Head of caudate nucleus (tissue), 42 donors: ENCODE measurements around the gene CLEC2L.
A peak's percentile ranks its signal among the peaks of the same experiment; 100 is the strongest.

Experiments
- DNase-seq, 42 donors: peaks; one replicate each; pipeline versions ENCODE4 v3.0.0 to v3.0.0-alpha.2; 2020 to 2021; ENCODE audit warnings: mixed read lengths in 7 of 42
- intact Hi-C: fragments of 100-400 bp; cut with DNase I; formaldehyde crosslinking; loops from one replicate; pipeline ENCODE4 v1.15.0; 2022

CLEC2L gene

DNA sequence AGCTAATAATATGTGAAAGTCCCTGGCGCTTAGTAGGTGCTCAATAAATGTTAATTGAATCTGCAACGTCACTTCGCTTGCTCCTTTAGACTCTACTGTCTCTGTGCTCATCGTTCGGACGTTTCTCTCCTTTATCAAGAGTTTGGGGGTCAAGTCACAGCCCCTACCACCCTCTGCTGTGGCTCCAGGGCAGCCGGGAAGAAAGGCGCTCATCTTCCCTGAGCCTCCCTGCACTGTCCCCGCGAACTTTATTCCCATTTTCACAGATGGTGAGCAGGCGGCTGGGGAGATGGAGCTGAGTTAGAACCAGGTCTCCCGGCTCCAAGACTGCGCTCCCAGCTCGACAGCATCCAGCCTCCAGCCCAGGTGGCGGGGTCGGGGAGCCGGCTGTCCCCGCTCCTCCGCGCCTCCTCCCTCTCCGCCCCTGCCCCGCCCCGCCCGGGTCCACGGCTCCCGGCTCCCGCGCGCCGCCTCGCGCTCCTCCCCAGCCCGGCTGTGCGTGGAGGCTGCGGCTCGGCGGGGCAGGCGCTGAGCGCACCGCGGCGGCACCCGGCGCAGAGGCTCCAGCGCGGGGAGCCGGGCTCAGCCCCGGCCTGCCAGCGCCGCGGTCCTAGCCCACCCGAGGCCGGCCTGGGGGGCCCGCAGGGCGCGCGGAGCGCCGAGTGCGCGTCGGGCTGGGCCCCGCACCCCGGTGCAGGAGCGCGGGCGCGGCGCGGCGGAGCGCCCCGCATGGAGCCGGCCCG lies at the start of gene CLEC2L:
CLEC2L (plus strand) TSS at position 487 of the 743 bp plus-strand sequence; CDS start at position 730, 243 bp downstream.
- intact Hi-C loops, result no loop called here
- peak in 38 of 42 donors; percentile 7 to 76 (median 52) for DNase-seq

DNA sequence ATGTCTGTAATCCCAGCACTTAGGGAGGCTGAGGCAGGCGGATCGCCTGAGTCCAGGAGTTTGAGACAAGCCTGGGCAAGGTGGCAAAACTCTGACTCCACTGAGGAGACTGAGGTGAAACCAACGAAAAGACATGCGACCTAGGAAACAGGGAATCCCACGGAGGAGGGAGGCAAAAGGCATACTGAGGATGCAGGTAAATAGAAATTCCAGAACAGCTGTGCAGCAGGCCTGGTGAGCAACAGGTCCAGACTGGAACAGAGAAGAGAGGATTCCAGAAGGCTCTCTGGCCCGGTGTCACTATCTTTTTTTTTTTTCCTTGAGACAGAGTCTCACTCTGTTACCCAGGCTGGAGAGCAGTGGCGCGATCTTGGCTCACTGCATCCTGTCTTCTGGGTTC lies 47.3 kb upstream of the CLEC2L start:
- intact Hi-C loops, result no loop called here

GRCh38 chr7:139476891-139477290 lies 46.6 kb upstream of the CLEC2L start:
- intact Hi-C loops, result no loop called here
- no peak for DNase-seq

More for the DNA sequence above, 47.3 kb upstream of the CLEC2L start:
- DNase-seq, result no peak

GRCh38 chr7:139479620-139480019 lies 43.9 kb upstream of the CLEC2L start:
- DNase-seq, result no peak
- intact Hi-C loops, result no loop called here

- intact Hi-C loops, result no loop called here
- no peak for DNase-seq
Observed at GRCh38 chr7:139481364-139481763, 42.1 kb upstream of the CLEC2L start.

GRCh38 chr7:139482122-139482521 lies 41.4 kb upstream of the CLEC2L start:
- intact Hi-C loops, result no loop called here
- no peak for DNase-seq

DNA sequence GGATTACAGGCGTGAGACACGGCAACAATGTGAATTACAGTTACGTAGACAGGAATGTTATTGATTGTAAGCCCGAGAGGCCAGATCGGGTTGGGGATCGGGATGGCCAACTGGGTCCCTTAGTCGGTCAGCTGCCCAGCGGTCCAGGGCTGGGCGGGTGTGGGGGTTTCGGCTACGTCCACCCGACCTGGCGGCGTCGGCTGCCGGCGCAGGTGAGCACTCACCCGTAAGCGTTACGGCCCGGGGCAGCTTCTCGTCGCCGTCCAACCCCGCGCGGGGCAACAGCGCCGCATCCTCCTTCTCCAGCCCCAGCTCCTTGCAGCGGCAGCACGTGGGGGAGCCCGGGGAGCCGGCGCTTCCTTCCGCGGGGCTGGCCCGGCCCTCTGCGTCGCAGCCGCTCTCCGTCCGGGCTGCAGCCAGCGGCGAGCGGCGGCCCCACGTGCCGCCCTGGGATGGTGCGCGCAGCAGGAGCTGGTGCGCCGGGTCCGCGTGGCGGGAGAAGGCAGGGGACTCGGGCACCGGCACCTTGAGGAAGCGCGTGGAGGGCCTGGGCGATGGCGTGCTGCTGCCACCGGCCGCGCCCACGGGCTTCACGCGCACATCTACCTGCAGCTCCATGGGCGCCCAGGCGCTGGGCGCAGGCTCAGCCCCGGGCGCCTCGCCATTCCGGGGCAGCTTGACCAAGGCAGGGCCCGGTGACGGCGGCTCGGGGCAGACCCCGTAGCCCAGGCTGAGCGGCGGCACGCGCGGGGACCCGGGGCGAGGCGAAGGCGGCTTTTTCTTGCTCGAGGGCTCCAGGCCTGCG lies 40.6 kb upstream of the CLEC2L start:
- DNase-seq, result peak in 2 of 42 donors; percentile 2 to 24
- intact Hi-C loops, result no loop called here

- no peak for DNase-seq
- intact Hi-C loops, result no loop called here
Observed at GRCh38 chr7:139487366-139488080, 36.0 kb upstream of the CLEC2L start.

DNA sequence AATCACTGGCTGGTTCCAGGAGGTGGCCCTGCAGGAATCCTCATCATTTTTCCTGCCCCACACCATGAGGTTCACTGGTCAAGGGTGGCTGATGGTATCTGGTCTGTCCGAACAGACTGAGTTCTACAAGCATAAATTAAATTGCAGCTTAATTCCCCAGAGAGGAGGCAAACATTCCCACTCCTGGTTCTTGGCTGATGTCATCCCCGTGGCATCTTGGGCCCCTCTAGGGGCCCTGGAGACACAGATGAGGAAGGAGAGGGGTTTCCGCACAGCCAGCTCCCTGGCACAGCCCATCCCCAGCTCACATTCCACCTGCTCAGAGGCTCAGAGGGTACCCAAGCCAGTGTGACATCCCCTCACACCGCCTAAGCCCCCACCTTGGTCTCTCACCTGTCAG lies 34.7 kb upstream of the CLEC2L start:
- intact Hi-C loops, result no loop called here
- DNase-seq, result no peak

GRCh38 chr7:139490130-139490529 lies 33.4 kb upstream of the CLEC2L start:
- intact Hi-C loops, result loop anchor here (10.0 kb wide), 1 partner anchor 515 kb away; no protein-coding TSS in a partner anchor
- no peak for DNase-seq

DNA sequence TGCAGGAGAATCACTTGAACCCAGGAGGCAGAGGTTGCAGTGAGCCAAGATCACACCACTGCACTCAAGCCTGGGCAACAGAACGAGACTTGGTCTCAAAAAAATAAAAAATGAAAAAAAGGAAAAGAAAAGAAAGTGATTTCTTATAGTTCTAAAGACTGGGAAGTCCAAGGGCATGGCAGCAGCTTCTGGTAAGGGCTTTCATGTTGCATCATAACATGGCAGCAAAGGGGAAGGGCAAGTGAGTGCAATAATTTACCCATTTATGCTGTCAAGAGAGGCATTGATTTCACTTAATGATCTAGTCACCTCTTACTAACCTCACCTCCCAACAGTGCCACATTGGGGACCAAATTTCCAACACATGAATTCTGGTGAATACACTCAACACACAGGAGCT lies 31.2 kb upstream of the CLEC2L start:
- DNase-seq, result no peak
- intact Hi-C loops, result loop anchor here (10.0 kb wide), 1 partner anchor 513 kb away; no protein-coding TSS in a partner anchor

DNA sequence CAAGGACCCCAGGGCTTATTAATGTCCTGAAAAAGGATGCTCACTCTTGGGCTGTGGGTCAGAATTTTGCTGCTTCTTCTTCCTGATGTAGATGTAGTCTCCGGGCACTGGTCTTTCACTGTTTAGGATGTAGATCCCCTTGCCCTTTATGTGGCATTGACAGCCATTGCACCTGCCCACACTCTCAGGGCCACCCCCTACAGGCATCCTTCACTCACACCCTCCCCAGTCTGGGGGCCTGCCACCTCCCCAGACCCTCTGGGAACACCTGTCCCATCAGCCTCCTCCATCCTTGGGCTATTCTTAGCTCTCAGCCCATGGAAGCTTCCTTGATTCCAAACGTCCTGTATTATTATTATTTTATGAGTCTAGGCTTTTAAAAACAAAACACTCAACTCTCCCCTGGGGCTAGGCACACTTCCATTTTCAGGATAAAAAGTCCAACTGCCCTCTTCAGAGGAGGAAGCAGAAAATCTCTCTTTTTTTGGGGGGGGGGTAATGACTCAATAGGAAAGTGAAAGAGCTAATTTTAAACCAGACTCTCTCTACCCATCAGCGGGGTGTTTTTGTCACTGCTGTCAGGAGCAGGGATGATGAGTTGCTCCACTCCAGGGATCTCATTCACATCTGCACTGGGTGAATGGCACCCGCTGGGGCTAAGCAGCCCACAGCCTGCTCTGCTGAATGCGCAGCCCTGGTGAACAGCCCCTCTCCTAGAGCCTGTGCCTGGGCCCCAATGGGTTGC lies 28.5 kb upstream of the CLEC2L start:
- intact Hi-C loops, result loop anchor here (5.0 to 10.0 kb wide), 2 partner anchors 122 to 510 kb away; no protein-coding TSS in a partner anchor
- peak in 37 of 42 donors; percentile 7 to 83 (median 47) for DNase-seq

- intact Hi-C loops, result loop anchor here (5.0 to 10.0 kb wide), 2 partner anchors 122 to 509 kb away; no protein-coding TSS in a partner anchor
- DNase-seq, result no peak
Observed at GRCh38 chr7:139495580-139496125, 27.8 kb upstream of the CLEC2L start.

DNA sequence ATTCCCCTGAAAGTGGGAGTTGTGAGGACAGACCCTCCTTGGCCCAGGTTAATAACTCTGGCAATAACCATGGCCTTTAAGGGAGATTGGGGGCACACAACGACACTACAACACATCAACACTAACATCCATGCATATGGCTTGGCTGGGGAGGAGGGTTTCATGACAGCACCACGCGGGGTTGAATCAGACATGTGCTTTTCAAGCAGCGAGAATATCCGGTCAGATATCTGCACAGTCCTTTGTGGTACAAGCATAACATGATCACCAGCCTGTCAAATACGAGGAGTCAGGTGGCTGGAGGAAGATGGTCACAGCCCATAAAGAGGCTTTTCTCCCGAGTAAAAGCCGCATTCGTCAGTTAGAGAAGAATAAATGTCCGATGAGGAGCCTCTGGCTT lies 27.0 kb upstream of the CLEC2L start:
- intact Hi-C loops, result loop anchor here (5.0 to 10.0 kb wide), 2 partner anchors 121 to 508 kb away; no protein-coding TSS in a partner anchor
- no peak for DNase-seq

- no peak for DNase-seq
- intact Hi-C loops, result no loop called here
Observed at GRCh38 chr7:139500770-139501138, 22.7 kb upstream of the CLEC2L start.

DNA sequence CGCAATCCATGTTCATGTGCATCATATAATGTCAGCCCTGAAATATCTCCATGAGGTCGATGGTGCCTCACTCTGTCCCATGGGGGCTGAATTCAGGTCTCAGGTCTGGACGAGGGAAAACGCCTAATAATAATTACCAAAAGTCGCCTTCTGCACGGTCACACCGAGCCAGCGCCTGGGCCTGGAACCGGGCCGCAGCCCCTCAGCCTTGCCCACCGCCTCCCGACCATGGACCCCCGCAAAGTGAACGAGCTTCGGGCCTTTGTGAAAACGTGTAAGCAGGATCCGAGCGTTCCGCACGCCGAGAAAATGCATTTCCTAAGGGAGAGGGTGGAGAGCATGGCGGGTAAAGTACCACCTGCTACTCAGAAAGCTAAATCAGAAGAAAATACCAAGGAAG lies 21.3 kb upstream of the CLEC2L start:
- intact Hi-C loops, result no loop called here
- DNase-seq, result no peak

DNA sequence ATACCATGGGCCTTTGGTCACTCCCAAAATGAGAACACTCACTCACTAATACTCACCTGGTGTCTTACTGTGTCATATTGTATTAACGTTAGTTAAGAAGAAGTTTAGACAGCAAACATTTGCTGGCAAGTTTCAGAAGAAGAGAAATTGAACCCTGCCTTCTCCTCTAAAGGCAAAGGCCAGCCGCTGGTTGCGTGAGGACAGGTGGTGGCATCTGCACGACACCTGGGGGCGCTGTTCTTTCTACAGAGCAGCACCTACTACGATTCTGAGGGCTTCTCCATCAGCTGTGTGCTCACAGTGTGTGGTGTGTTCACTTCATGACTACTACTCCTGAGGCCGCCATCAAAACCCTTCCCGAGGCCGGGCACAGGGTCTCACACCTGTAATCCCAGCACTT lies 17.9 kb upstream of the CLEC2L start:
- peak in 1 of 42 donors; percentile 48 for DNase-seq
- intact Hi-C loops, result no loop called here

DNA sequence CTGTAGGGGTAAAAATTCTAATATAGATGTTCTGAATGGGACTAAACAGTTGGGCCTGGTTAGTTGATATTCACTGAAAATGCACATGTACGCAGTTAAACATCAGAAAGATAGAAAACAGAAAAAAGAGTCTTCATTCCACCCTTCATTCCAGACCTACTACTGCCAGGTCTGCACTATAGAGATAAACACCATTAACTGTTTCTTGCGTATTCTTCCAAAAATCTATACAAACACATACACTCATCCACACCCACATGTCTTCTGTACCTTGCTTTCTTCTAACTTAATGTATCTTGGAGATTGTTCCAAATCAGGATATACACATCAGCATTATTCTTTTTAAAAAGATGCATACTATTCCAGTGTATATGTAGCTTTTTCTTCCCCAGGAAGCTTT lies 13.9 kb upstream of the CLEC2L start:
- DNase-seq, result no peak
- intact Hi-C loops, result no loop called here

- intact Hi-C loops, result no loop called here
- DNase-seq, result no peak
Observed at GRCh38 chr7:139511315-139511714, 12.2 kb upstream of the CLEC2L start.
